AG04450 (cell line): ENCODE measurements around the gene TLX2. TPM values are rescaled to one million over a fixed set of nuclear protein-coding genes. Genes with fewer than 3 reads are reported as not detected.
A peak's percentile ranks its signal among the peaks of the same experiment; 100 is the strongest.

Experiments
- CTCF ChIA-PET: fragments of 300-600, 350-600 bp; formaldehyde crosslinking; extraction: SDS; loops from one replicate; lab custom pipeline; 2022; ENCODE audit warnings: antibody characterized with exemption, inconsistent platforms; lab: Charles Lee
- POLR2A ChIA-PET: fragments of 350-600 bp; formaldehyde crosslinking; extraction: SDS; loops from one replicate; lab custom pipeline; 2021; ENCODE audit warnings: antibody characterized with exemption, inconsistent platforms; lab: Yijun Ruan, JAX
- DNase-seq: peaks from one replicate; pipeline ENCODE4 v3.0.0-alpha.2; 2011; ENCODE audit warnings: low read depth, low spot score
- H3K27ac ChIP-seq: one replicate; pipeline ENCODE4 v1.5.1; 2012; ENCODE audit warnings: low read depth, low read length, control low read depth
- H3K27me3 ChIP-seq: one replicate; pipeline ENCODE4 v1.6.0; 2012; ENCODE audit warnings: low read length; ENCODE audit not compliant: control insufficient read depth, insufficient read depth
- H3K4me3 ChIP-seq: 2 replicates; pipeline ENCODE4 v1.5.1; 2011; ENCODE audit warnings: mild to moderate bottlenecking, low read depth, low read length, control low read depth
- H3K9me3 ChIP-seq: 2 replicates; pipeline ENCODE4 v1.5.1; 2012; ENCODE audit warnings: low read length; ENCODE audit not compliant: control insufficient read depth, insufficient read depth
- CTCF ChIP-seq: IDR thresholded peaks from 2 replicates; pipeline ENCODE4 v1.5.1; 2011; ENCODE audit warnings: low read depth, low read length, control low read depth, inconsistent platforms
- polyA plus RNA-seq: library from polyadenylated mRNA; depleted of rRNA; stranded (reverse); fragments of >200 nt; gene quantifications from 2 replicates; pipeline ENCODE4 v1.2.3, GENCODE V29; 2011

The TLX2 gene
- polyA plus RNA-seq, 1 experiment: not detected

- TF ChIP-seq CTCF: no peak
- ChIA-PET POLR2A (interaction anchor here (1.2 kb wide), 1 partner anchor 62 kb away, joined by 3 read pairs; no protein-coding TSS in a partner anchor), CTCF (no interaction called here)
- Histone ChIP-seq H3K9me3 (no peaks in the 10 kb centered on the region; the same call in 1 of the 2 replicates), H3K27me3 (peaks cover 40% of the 10 kb centered on the region), H3K4me3 (peak overlapping the region; percentile 62), H3K27ac (no peak overlapping the region)
- no peak for DNase-seq
These were observed 12.0 kb upstream of the TLX2 start for GRCh38 chr2:74502147-74502719.

- peak; percentile 58 for DNase-seq
- TF ChIP-seq CTCF: peak; percentile 40
- POLR2A ChIA-PET: interaction anchor here (1.2 to 2.7 kb wide), 5 partner anchors 15 to 51 kb away, joined by 3 to 12 read pairs (median 4); partner anchors contain the start of genes AUP1, CCDC142, HTRA2 and LOXL3
- no peaks in the 10 kb centered on the region; the same call in 1 of the 2 replicates for H3K9me3 ChIP-seq
- CTCF ChIA-PET: interaction anchor here (1.2 to 2.7 kb wide), 3 partner anchors 20 to 168 kb away, joined by 4 to 11 read pairs (median 9); partner anchors contain the start of genes CCDC142 and TTC31
- peaks cover 34% of the 10 kb centered on the region for H3K27me3 ChIP-seq
- H3K4me3 ChIP-seq: peak overlapping the region; percentile 62
- peak overlapping the region; percentile 90 for H3K27ac ChIP-seq
These were observed 11.3 kb upstream of the TLX2 start for GRCh38 chr2:74502720-74503505.

GRCh38 chr2:74503506-74504475 lies 10.5 kb upstream of the TLX2 start:
- no peaks in the 10 kb centered on the region; the same call in 1 of the 2 replicates for H3K9me3 ChIP-seq
- peak overlapping the region; percentile 62 for H3K4me3 ChIP-seq
- peaks cover 27% of the 10 kb centered on the region for H3K27me3 ChIP-seq
- H3K27ac ChIP-seq: peak overlapping the region; percentile 90
- no peak for DNase-seq
- no peak for TF ChIP-seq CTCF
- POLR2A ChIA-PET: interaction anchor here (0.5 to 2.7 kb wide), 6 partner anchors 16 to 283 kb away, joined by 3 to 12 read pairs (median 4); partner anchors contain the start of genes AUP1, CCDC142, HTRA2 and LOXL3
- CTCF ChIA-PET: interaction anchor here (0.9 to 2.7 kb wide), 4 partner anchors 21 to 169 kb away, joined by 3 to 11 read pairs (median 6); partner anchors contain the start of genes CCDC142 and TTC31

- Histone ChIP-seq H3K27ac (no peak overlapping the region), H3K4me3 (no peak overlapping the region), H3K27me3 (peaks cover 21% of the 10 kb centered on the region), H3K9me3 (no peaks in the 10 kb centered on the region; the same call in 1 of the 2 replicates)
- CTCF ChIA-PET: interaction anchor here (0.9 to 2.7 kb wide), 2 partner anchors 21 to 84 kb away, joined by 3 to 11 read pairs; partner anchors contain the start of genes CCDC142 and TTC31
- POLR2A ChIA-PET: interaction anchor here (1.4 to 2.7 kb wide), 4 partner anchors 16 to 32 kb away, joined by 3 to 12 read pairs (median 6); partner anchors contain the start of genes AUP1, CCDC142, HTRA2 and MRPL53
- TF ChIP-seq CTCF: no peak
- no peak for DNase-seq
These were observed 9.7 kb upstream of the TLX2 start for GRCh38 chr2:74504591-74504990.
